Retina (tissue), 1 donor: Measurements from ENCODE around the gene SPEF2.

Source experiments
- DNase-seq: peaks from one replicate; pipeline ENCODE4 v3.0.0-alpha.2; 2016

The SPEF2 gene, protein sequence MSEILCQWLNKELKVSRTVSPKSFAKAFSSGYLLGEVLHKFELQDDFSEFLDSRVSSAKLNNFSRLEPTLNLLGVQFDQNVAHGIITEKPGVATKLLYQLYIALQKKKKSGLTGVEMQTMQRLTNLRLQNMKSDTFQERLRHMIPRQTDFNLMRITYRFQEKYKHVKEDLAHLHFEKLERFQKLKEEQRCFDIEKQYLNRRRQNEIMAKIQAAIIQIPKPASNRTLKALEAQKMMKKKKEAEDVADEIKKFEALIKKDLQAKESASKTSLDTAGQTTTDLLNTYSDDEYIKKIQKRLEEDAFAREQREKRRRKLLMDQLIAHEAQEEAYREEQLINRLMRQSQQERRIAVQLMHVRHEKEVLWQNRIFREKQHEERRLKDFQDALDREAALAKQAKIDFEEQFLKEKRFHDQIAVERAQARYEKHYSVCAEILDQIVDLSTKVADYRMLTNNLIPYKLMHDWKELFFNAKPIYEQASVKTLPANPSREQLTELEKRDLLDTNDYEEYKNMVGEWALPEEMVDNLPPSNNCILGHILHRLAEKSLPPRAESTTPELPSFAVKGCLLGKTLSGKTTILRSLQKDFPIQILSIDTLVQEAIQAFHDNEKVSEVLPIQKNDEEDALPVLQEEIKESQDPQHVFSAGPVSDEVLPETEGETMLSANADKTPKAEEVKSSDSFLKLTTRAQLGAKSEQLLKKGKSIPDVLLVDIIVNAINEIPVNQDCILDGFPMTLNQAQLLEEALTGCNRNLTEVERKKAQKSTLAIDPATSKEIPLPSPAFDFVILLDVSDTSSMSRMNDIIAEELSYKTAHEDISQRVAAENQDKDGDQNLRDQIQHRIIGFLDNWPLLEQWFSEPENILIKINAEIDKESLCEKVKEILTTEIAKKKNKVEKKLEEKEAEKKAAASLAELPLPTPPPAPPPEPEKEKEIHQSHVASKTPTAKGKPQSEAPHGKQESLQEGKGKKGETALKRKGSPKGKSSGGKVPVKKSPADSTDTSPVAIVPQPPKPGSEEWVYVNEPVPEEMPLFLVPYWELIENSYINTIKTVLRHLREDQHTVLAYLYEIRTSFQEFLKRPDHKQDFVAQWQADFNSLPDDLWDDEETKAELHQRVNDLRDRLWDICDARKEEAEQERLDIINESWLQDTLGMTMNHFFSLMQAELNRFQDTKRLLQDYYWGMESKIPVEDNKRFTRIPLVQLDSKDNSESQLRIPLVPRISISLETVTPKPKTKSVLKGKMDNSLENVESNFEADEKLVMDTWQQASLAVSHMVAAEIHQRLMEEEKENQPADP (N-terminal part only)

DNA sequence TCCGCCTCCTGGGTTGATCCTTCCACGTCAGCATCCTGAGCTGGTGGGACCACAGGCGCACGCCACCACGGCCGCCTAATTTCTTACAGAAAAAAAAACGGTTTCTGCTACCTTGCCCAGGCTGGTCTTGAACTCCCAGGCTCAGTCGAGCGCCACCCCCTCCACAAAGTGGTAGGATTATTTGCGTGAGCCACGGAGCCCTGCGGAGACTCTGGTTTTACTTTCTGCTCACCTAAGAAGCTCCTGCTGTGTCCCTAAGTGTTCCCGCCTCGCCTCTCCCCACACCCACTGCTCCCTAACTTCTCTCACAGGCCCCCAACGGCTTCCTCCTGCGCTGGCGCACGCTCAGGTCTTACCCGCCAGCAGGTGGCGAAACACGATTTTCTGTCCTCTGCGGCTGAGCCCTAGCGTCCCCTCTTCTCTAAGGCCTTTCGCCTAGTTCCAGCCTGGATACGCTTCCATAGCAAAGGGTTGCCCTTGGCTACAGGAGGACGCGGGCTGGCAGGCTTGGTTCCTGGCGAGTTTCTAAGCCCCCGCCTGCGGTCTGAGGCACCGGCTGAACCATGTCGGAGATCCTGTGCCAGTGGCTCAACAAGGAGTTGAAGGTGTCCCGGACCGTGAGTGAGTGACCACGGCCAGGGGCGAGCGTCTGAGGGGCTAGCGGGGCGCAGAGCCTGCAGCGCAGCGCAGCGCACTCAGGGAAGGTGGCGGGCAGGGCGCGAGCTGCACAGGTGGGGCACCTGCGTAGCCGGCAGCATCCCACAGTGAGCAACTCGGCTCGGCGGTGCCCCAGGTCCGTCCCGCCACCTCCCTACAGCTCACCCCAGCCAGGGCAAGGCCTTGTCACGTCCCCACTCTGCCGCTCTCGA, at the start of gene SPEF2:
SPEF2 (plus strand) TSS at position 429 of the 869 bp plus-strand sequence; CDS start at position 564, 135 bp downstream.
- peak; percentile 90 for DNase-seq

DNA sequence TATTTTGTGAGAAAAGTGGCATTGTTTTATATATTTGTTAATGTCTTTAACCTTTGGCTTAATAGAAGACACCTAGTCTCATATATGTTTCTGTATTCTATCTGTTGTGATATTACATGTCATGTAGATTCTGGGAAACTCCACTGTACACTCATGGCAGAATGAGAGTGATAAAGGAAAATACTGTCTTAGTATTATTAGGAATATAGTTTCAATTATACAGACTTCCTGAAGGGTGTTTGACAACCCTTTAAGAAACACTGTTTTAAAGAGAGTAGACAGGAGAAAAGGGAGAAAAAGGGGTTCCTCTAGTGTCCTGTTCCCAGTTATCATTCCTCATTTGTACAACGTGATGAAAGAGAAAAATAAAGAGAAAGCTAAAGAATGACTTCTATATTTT, 42.1 kb upstream of the SPEF2 start:
- no peak for DNase-seq

DNA sequence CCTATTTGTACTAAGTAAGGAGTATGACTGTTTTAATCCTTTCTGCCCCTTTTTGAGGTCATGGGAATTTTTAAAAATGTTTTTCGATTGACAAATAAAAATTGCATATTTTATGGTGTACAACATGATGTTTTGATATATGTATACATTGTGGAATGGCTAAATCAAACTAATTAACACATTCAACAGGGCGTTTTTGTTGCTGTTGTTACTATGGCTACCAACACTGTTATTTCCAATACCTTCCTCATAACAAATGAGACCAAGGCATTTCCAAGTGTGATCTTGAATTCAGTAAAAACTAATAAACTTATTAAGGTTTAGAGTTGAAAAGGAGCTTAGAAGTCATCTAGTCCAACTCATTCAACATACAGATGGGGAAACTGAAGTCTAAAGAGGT, 30.2 kb upstream of the SPEF2 start:
- no peak for DNase-seq

DNA sequence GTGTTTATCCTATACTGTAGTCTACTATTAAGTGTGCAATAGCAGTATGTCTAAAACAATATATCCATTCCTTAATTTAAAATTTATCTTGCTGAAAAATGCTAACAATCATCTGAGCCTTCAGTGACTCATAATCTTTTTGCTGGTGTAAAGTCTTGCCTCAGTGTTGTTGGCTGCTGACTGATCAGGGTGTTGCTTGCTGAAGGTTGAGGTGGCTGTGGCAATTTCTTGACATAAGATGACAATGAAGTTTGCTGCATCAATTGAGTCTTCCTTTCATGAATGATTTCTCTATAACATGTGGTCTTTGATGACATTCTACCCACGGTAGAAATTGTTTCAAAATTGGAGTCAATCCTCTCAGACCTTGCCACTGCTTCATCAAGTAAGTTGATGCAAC, 24.3 kb upstream of the SPEF2 start:
- no peak for DNase-seq

DNA sequence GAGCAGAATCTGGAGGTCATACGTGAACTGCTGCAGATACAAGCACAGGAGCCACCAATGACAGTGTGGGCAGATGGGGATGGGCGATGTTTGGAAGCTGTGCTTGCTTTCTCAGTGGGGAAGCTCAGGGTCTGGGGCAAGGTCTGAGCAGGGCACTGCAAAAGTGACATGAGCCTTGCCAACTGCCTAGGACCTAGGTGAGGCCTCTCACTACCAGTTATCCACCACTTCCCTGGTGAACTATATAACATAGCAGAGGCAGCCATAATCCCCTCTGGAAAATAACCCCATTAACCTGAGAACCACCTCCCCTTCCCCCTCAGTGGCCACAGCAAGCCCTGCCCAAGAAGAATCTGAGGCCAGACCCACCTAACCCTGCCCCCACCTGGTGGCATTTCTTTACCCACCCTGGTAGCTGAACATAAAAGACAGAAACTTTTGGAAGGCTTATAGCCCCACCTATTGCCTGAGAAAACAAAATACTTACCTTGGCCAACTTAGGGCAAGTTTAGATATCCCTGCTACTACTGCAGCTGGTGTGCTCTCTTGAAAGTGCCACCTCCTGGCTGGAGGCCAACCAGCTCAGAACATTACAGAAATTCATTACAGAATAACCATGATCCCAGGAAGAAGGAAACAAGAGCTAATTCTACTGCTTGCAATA, 18.8 kb upstream of the SPEF2 start:
- DNase-seq = no peak

DNA sequence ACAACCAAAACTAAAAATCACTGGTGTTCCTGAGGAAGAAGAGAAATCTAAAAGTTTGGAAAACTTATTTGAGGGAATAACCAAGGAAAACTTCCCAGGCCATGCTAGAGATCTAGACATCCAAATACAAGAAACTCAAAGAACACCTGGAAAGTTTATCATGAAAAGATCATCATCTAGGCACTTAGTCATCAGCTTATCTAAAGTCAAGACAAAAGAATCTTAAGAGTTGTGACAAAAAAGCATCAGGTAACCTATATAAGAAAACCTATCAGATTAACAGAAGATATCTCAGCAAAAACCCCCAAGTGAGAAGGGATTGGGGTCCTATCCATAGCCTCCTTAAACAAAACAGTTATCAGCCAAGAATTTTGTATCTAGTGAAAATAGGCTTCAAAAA, 17.1 kb upstream of the SPEF2 start:
- no peak for DNase-seq

DNA sequence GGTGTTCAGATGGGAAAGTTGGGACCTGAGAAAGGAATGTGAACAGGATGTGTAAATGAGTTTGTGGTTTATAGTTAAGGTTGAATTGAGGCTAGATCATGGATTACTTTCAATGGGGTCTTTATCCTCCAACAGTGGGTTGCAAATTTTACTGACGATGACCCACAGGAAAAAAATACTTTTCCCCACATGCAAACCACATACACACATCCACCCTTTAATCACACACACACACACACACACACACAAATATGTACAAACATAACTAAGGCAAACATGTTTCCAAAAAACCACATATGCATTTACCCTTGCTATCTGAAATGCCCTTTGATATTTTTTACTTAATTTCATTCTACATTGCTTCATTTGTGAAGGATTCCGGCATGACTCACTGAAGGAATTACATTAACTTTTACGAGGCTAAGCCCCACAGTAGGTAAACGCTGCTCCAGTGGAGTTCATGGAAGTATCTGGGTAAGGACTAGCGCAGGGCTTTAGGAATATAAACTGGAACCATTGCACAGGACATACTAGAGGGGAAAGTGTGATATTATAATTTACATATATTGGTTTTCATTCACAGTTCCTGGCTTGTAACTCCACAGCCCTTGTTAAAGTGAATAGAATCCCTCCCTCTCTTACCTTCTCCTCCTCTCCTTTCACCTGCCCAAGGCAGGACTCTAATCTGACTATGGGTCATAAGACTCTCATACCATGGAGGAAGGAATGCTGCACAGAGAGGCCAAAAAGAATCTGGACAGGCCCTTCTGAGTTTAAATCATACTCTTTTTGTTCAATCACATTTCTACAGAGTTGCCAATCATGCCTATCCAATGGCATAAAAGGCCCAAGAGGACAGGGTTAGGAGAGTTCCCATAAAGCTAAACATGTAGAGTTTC, 8.5 kb upstream of the SPEF2 start:
- DNase-seq = no peak

DNA sequence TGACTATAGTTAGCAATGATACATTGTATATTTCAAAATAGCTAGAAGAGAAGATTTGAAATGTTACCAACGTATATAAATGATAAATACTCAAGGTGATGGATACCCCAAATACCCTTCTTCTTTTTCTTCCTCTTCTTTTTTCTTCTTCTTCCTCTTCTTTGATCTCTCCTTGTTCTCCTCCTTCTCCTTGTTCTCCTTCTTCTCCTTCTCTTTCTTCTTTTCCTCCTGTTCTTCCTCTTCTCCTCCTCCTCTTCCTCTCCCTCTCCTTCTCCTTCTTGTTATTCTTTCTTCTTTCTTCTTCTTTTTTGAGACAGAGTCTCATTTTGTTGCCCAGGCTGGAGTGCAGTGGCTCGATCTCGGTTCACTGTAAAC, 616 bp upstream of the SPEF2 start:
- no peak for DNase-seq

DNA sequence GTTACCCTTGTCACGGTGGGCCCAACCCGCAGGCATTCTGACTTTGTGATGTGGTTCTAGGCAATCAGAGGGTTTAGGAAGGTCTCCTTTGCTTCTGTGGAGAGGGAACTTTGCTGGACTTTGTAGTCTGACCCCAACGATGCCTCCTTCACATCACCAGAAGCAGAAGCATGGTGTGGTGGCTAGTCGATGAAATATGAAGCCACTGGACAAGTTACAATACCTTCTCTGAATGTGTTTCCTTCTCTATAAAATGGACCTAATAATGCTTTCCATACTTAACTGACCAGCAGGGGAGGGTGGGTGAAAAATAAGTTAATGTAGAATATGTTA, 607 bp downstream of the SPEF2 start:
- DNase-seq = no peak

DNA sequence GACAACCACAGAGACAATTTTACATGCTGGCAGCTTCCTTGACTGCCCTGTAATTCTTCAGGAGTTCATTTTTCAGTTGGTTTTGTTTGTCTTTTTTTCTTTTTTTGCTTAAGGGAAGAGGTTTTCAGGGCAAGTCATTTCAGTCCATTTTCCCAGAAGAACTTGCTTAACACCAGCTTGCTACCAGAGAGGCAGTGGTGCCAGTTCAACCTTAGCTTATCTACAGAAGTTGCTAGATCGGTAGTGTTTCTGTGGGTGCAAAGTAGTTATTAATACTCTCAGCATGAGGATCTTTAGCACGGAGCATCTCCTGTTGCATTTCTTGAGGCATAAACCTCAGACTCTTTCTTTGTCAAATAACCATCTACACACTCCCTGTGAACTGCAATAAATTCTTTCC, 1.1 kb downstream of the SPEF2 start:
- DNase-seq = peak; percentile 6

DNA sequence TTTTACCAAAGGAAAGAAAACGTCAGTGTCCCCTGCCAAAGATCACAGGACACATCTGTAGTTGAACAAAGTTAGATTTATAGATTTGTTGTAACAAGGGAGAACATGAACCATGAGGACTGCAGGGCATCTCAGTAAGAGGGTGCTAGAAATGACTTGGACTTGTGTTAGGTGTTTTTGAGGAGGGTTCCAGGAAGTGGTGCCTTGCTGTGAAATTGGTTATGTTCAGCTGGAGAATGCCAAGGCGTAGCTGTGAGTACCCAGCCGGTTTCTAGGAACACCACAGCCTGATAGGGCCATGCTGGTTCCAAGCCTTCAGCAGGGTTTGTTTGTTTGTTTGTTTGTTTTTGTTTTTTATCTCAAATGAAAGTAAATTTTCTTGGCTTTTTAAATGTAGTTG, 5.3 kb downstream of the SPEF2 start:
- no peak for DNase-seq

DNA sequence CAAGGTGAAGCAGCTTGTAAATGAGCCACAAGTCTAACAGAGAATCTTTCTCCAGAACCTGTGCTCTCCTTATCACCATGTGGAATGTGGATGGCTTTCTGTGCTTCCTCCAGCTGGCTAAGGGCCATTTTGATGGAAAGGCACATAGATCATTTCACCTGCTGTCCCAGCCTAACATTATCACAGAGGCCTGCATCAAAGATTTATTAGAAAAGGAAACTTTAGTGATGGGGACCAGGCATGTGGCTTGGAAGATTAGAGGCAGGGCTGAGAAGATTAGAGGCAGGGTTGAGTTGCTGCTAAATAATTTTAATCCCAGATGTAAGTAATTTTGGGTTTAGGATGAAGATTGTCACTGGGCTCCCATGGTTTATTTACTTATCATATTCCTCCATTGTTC, 6.3 kb downstream of the SPEF2 start:
- no peak for DNase-seq

DNA sequence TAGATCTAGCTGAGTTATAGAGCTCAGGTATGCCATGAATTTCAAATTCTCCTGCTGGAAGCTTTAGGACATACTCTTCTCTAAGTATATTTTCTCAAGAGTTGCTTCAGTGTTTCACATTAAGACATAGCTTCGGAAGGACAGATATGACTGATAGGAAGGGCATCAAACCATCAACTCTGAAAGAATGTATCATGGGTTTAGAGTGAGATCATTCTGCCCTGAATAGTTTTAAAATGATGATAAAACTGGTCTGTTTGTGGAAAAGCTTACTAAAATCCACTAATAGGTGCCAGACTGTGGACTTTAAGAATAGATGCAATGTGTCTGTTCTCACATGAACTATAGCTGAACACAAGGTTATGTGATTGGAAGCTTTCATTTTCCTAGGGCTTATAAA, 8.4 kb downstream of the SPEF2 start:
- DNase-seq = no peak

DNA sequence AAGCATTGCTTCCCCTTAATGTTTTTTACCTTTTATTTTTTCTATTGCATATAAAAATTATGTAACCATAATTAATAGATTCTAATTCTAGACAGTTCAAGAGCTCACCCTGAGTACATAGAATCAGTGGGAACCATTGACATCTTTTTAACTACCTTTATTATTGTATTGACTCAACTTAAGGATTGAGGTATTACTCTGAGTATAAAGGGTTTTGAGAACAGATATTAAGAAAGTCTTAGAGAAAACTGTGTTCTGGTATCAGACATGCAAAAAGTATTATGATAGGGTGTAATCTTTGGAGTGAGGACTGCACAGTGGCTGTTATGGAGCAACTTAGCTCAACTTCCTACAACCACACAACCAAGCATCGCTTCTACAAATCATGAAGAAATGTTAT, 8.9 kb downstream of the SPEF2 start:
- no peak for DNase-seq

DNA sequence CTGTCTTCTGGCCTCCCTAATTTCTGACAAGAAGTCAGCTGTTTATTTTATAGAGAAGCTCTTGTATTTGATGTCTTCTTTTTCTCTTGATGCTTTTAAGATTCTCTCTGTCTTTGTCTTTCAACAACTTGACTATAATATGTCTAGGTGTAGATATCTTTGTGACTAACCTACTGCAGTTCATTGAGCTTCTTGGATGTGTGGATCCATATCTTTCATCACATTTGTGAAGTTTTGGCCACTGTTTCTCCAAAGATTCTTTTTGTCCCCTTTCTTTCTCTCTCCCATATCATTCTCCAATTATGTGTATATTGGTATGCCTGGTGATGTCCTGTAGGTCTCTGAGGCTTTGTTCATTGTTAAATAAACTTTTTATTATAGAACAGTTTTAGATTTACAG, 16.7 kb downstream of the SPEF2 start:
- DNase-seq = no peak

DNA sequence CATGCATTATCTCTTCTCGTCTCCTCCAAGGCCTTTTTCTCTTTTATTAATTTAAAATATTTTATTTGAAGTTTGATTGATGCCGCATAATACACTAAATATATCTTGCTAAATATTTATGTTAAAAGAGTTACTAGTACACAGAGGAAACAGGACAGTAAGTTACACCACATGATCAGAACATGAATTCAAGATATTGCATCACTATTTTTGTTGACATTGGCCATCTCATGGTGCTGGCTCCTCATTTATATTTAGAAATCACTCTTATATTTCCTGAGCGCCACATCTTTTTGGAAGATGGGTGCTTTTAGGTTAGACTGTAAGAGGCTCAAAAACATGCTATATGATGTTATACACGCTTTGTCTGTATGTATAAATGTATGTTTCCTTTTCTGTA, 23.0 kb downstream of the SPEF2 start:
- no peak for DNase-seq

DNA sequence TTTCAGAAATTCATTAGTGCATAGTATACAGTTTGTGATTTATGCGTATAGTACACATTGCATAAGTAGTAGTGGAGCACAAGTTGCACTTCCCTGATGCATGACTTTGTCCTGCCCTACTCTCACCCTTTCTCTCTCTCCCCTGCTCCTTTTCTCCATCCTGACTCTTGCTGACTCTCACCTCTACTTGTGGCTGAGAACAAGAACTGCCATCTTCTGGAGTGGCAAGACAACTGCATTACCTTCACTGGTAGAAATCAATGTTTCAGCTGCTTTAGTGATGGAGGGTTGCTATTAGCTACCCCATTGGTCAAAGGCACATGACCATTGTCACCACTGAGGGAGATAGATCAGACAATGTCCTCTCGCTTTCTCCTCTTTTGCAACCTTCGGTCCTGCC, 26.9 kb downstream of the SPEF2 start:
- no peak for DNase-seq

DNA sequence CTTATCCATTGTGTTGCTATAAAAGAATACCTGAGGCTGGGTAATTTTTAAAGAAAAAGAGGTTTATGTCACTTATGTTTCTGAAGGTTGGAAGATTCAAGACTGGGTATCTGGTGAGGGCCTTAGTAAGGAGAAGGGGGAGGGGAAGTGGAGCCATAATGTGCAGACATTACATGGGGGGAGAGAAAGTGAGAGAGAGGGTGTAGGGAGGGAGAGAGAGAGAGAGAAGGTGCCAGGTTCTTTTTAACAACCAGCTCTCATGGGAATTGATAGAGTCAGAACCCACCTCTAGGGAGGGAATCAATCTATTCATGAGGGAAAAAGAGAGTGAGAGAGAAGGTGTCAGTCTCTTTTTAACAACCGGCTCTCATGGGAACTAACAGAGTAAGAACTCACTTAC, 29.5 kb downstream of the SPEF2 start:
- no peak for DNase-seq

DNA sequence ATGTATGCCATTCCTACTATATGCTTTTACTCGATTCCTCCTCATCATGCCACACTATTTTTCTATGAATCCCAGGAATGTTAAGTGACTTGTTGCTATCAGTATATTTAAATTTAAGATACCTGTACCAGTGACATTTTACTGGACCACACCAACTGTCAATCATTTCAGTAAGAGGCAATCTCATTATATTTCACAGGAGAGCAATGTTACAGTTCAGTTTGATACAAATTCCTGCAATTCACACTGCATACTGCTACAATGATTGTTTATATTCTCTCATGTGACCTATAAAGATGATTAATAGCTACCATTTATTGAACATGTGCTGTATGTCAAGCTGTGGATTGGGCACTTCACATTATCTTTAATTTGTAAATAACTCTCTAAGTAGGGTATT, 30.0 kb downstream of the SPEF2 start:
- DNase-seq = no peak

DNA sequence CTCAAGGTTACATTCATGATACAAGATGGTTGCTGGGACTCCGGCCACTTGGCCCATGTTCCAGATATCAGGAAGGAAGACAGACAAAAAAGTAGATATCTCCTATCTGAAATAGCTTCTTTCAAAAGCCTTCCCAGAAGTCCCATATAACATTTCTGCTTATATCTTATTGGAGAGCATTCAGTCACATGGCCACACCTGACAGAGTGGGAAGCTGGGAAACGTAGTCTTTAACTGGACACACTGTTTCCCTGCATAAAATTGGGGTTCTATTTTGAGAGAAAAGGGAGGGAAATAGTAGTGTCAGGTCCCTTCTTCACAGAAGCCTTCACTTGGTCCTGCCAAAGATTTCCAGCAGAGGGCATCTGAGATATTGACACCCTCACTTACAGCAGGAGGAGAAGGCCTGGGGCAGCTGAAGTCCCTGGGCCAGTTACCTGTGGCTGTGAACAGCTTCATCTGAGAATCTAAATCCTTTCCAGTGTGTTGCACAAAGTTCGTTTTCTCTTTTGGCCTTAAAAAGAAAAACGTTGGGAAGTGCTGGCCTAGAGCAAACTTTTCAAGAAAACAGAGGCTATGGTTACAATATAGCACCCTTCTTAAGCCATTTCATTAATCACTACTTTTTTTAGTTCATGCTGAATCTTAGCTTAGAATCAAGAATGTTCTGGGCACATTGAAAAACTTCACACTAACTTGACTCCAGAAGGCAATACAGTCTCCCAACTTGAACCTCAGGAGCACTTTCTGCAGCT, 33.5 kb downstream of the SPEF2 start:
- DNase-seq = no peak
